ENCODE data around the gene CLMN. TPM values are rescaled to one million over a fixed set of nuclear protein-coding genes. Genes with fewer than 3 reads are reported as not detected.

The CLMN gene
- total and polyA plus RNA-seq, 9 of the 15 experiments (the other 6 are each of a cell fraction or from before 2014, with no cell fraction given), result 0.01 to 0.18 (median 0.07) TPM; not detected in 4

DNA sequence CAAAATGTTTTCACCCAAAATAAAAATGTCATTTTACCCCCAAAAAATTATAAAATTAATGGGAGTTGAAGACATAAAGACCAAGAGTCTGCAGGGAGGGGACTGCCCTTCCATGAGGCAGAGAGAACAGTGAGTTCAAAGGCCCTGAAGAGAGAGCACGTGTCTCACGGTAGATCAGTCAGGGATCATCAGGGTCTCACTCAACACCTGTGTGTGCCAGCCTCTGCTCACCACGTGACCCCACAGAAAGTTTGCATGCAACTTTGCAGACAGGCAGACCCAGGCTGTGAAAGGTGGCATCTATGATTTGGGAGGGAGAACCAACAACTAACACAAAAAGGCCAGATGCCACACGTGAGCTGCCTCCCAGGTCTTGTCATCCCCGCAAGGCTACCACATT lies 33.1 kb downstream of the CLMN start:
- ATAC-seq (no peak), DNase-seq (ENCODE audit: extremely low read depth in 1 of 4, low spot score in 3 of 4) (no peak), FAIRE-seq (no peak)
- H3K4me2 ChIP-seq (ENCODE audit: insufficient read depth, low read length), result no peak overlapping the region
- CTCF ChIA-PET (ENCODE audit: low intra/inter-chr PET ratio), result no interaction called here
- H3K27ac ChIP-seq (ENCODE audit: extremely low read depth, low read depth, low read length), result no peak overlapping the region
- no peaks in the 10 kb centered on the region for H4K20me1 ChIP-seq (replicated peaks; ENCODE audit: control insufficient read depth, insufficient read depth, low read length)
- TF ChIP-seq ZNF778 (CRISPR knock-in tag; IDR thresholded peaks at IDR 0.05) (no peak), ELF2 (CRISPR knock-in tag; IDR thresholded peaks at IDR 0.05) (no peak), KDM5B (IDR thresholded peaks at IDR 0.05; ENCODE audit: insufficient replicate concordance, low read depth, low read length) (no peak), NR4A1 (CRISPR knock-in tag; IDR thresholded peaks at IDR 0.05) (no peak), NR4A1 (tag; IDR thresholded peaks at IDR 0.05) (no peak), ZKSCAN3 (CRISPR knock-in tag; IDR thresholded peaks at IDR 0.05) (no peak), NEUROD1 (IDR thresholded peaks at IDR 0.05; ENCODE audit: borderline replicate concordance, low read depth, low read length, partially characterized antibody) (no peak), DNMT1 (IDR thresholded peaks at IDR 0.05) (no peak), ZNF134 (CRISPR knock-in tag; conservative IDR thresholded peaks at IDR 0.05) (no peak), CHD2 (IDR thresholded peaks at IDR 0.05; ENCODE audit: low read depth, low read length) (no peak), DACH1 (IDR thresholded peaks at IDR 0.05; ENCODE audit: partially characterized antibody) (no peak), ZSCAN32 (CRISPR knock-in tag; IDR thresholded peaks at IDR 0.05) (no peak), NCOA1 (IDR thresholded peaks at IDR 0.05; ENCODE audit: low read depth) (no peak), FOXA1 (IDR thresholded peaks at IDR 0.05; ENCODE audit: borderline replicate concordance) (no peak), KDM4B (IDR thresholded peaks at IDR 0.05; ENCODE audit: borderline replicate concordance in 2 of 2, low read depth in 1 of 2) (no peak)
- TF ChIP-seq, protein P1, sequence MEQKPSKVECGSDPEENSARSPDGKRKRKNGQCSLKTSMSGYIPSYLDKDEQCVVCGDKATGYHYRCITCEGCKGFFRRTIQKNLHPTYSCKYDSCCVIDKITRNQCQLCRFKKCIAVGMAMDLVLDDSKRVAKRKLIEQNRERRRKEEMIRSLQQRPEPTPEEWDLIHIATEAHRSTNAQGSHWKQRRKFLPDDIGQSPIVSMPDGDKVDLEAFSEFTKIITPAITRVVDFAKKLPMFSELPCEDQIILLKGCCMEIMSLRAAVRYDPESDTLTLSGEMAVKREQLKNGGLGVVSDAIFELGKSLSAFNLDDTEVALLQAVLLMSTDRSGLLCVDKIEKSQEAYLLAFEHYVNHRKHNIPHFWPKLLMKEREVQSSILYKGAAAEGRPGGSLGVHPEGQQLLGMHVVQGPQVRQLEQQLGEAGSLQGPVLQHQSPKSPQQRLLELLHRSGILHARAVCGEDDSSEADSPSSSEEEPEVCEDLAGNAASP (IDR thresholded peaks at IDR 0.05), result no peak
- TF ChIP-seq, protein P2, sequence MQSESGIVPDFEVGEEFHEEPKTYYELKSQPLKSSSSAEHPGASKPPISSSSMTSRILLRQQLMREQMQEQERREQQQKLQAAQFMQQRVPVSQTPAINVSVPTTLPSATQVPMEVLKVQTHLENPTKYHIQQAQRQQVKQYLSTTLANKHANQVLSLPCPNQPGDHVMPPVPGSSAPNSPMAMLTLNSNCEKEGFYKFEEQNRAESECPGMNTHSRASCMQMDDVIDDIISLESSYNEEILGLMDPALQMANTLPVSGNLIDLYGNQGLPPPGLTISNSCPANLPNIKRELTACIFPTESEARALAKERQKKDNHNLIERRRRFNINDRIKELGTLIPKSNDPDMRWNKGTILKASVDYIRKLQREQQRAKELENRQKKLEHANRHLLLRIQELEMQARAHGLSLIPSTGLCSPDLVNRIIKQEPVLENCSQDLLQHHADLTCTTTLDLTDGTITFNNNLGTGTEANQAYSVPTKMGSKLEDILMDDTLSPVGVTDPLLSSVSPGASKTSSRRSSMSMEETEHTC (IDR thresholded peaks at IDR 0.05), result no peak
- no peak overlapping the region for H3K9ac ChIP-seq (ENCODE audit: insufficient read depth in 1 of 2, low read depth in 2 of 2, low read length in 2 of 2)
- H3K36me3 ChIP-seq (ENCODE audit: control insufficient read depth, insufficient read depth, low read length), result no peaks in the 10 kb centered on the region
- no peaks in the 10 kb centered on the region for H3K9me1 ChIP-seq (ENCODE audit: control insufficient read depth, insufficient read depth, low read length)
- POLR2A ChIA-PET, result interaction anchor here (0.8 kb wide), 1 partner anchor 249 kb away, joined by 3 read pairs; no protein-coding TSS in a partner anchor
- in situ Hi-C loops (cut with MboI) (no loop called here), intact Hi-C loops (cut with micrococcal nuclease) (no loop called here)
- no peaks in the 10 kb centered on the region for H3K9me3 ChIP-seq (replicated peaks; ENCODE audit: control insufficient read depth, insufficient read depth, low read depth, low read length)
- H2AFZ ChIP-seq (ENCODE audit: low read depth, low read length), result no peak overlapping the region
- WGBS (ENCODE audit: insufficient coverage, low coverage, missing lambda C conversion rate), result 0% methylated on average over 5 of the region's 5 CpGs
- no peak overlapping the region for H3K4me3 ChIP-seq
- no TSS peak for BruUV-seq (replicated peaks)
- no peaks in the 10 kb centered on the region for H3K4me1 ChIP-seq (replicated peaks in 1 of 2; ENCODE audit: control insufficient read depth in 2 of 2, insufficient read depth in 2 of 2, low read length in 2 of 2)
- H3K79me2 ChIP-seq (ENCODE audit: control insufficient read depth, insufficient read depth, low read length), result no peaks in the 10 kb centered on the region
- 0 out of 5 replicates have a peak, but pooled peaks cover 0 to 8% of the 10 kb centered on the region in 2 experiments for H3K27me3 ChIP-seq (ENCODE audit: control insufficient read depth in 2 of 2, insufficient read depth in 2 of 2, low read length in 2 of 2)

Data from K562 (cell line).